Measurements from ENCODE around the gene CCDC38. TPM values are rescaled to one million over a fixed set of nuclear protein-coding genes. Genes with fewer than 3 reads are reported as not detected.
A peak's percentile ranks its signal among the peaks of the same experiment; 100 is the strongest.

The CCDC38 gene
- total RNA-seq, 1 donor from 2014 or later, result not detected

GRCh38 chr12:95858451-95859343, 83.7 kb downstream of the CCDC38 start, which contains the start of gene SNRPF:
TSS of gene SNRPF (plus strand) at chr12:95858952. CDS start at chr12:95859074, 122 bp downstream.
- peaks cover 1% of the 10 kb centered on the region for H3K27me3 Mint-ChIP-seq (ENCODE audit: unreplicated experiment)
- TF ChIP-seq CTCF (IDR thresholded peaks at IDR 0.05; ENCODE audit: partially characterized antibody, unreplicated experiment), result no peak
- H3K4me3 Mint-ChIP-seq (ENCODE audit: unreplicated experiment), result no peak within 1 kb of the TSS
- H3K4me1 Mint-ChIP-seq (ENCODE audit: low read depth, unreplicated experiment), result peaks cover 3% of the 10 kb centered on the region
- H3K9me3 Mint-ChIP-seq (ENCODE audit: unreplicated experiment), result peaks cover 2% of the 10 kb centered on the region
- peak; percentile 93 for DNase-seq
- no peaks in the 10 kb centered on the region for H3K36me3 Mint-ChIP-seq (ENCODE audit: unreplicated experiment)
- peak within 1 kb of the TSS; percentile 3 for H3K27ac Mint-ChIP-seq (ENCODE audit: unreplicated experiment)

- Mint-ChIP-seq H3K27me3 (ENCODE audit: unreplicated experiment) (peaks cover 1% of the 10 kb centered on the region), H3K4me1 (ENCODE audit: low read depth, unreplicated experiment) (peaks cover 3% of the 10 kb centered on the region), H3K36me3 (ENCODE audit: unreplicated experiment) (no peaks in the 10 kb centered on the region), H3K27ac (ENCODE audit: unreplicated experiment) (peak overlapping the region; percentile 3), H3K4me3 (ENCODE audit: unreplicated experiment) (no peak overlapping the region), H3K9me3 (ENCODE audit: unreplicated experiment) (peaks cover 2% of the 10 kb centered on the region)
- DNase-seq, result no peak
- TF ChIP-seq CTCF (IDR thresholded peaks at IDR 0.05; ENCODE audit: partially characterized antibody, unreplicated experiment), result no peak
Observed at GRCh38 chr12:95857799-95858198, 84.6 kb downstream of the CCDC38 start.

DNA sequence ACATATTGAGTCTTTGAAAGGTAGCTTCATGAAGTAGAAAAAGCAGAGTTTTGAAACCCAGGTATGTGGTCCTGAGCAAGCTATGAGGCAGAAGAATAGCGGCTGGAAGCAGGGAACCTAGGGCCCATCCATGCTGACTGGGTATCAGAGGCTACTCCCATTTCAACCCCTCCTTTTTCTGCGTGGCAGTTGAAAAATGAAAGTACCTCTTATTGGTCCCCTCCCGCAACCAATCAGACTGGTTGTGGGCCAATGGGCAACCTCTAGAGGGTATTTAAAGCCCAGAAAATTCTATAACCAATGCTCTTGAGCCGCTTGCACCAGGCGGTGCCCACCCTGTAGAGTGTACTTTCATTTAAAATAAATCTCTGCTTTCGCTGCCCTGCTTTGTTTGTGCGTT, 85.3 kb downstream of the CCDC38 start:
- H3K27me3 Mint-ChIP-seq (ENCODE audit: unreplicated experiment), result peaks cover 3% of the 10 kb centered on the region
- no peak for DNase-seq
- H3K4me1 Mint-ChIP-seq (ENCODE audit: low read depth, unreplicated experiment), result peaks cover 3% of the 10 kb centered on the region
- peaks cover 2% of the 10 kb centered on the region for H3K9me3 Mint-ChIP-seq (ENCODE audit: unreplicated experiment)
- no peak overlapping the region for H3K27ac Mint-ChIP-seq (ENCODE audit: unreplicated experiment)
- H3K36me3 Mint-ChIP-seq (ENCODE audit: unreplicated experiment), result no peaks in the 10 kb centered on the region
- TF ChIP-seq CTCF (IDR thresholded peaks at IDR 0.05; ENCODE audit: partially characterized antibody, unreplicated experiment), result no peak
- no peak overlapping the region for H3K4me3 Mint-ChIP-seq (ENCODE audit: unreplicated experiment)

DNA sequence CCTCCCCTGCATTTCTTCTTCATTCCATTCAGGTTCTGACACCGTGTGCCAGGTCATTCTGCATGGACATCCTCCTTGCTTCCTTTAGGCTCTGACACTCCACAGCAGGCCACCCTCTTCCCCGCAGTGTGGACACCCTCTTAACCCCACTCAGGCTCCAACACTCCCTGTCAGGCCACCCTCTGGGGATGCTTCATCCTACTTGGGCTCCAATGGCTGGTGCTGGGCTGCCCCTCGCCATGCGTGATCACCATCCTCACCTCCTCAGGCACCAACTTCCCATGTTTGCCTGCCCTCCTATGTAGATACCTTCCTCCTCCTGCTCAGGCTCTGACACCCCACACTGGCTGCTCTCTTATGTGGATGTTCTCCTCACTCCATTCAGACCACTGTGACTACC, 90.3 kb downstream of the CCDC38 start:
- Mint-ChIP-seq H3K9me3 (ENCODE audit: unreplicated experiment) (no peaks in the 10 kb centered on the region), H3K4me3 (ENCODE audit: unreplicated experiment) (no peak overlapping the region), H3K36me3 (ENCODE audit: unreplicated experiment) (no peaks in the 10 kb centered on the region), H3K4me1 (ENCODE audit: low read depth, unreplicated experiment) (no peaks in the 10 kb centered on the region), H3K27me3 (ENCODE audit: unreplicated experiment) (peaks cover 2% of the 10 kb centered on the region), H3K27ac (ENCODE audit: unreplicated experiment) (no peak overlapping the region)
- TF ChIP-seq CTCF (IDR thresholded peaks at IDR 0.05; ENCODE audit: partially characterized antibody, unreplicated experiment), result no peak
- no peak for DNase-seq

DNA sequence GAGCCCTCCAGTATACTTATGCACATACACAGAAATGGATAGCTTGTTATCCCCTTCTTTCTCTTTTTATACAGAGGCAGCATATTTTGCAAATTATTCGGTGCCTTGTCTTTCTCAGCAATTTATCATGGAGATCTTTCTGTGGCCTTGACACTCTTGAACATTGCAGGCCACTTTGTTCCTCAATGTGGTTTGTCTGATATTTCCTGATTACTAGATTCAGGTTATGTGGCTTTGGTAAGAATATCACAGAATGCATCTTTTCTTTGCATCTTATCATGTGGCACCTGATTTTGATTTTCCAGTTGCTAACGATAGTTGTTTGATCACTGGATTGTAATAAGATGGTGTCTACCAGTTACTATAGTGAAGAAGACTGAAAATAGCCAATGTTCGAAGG, 90.8 kb downstream of the CCDC38 start:
- Mint-ChIP-seq H3K27me3 (ENCODE audit: unreplicated experiment) (peaks cover 2% of the 10 kb centered on the region), H3K9me3 (ENCODE audit: unreplicated experiment) (no peaks in the 10 kb centered on the region), H3K36me3 (ENCODE audit: unreplicated experiment) (no peaks in the 10 kb centered on the region), H3K27ac (ENCODE audit: unreplicated experiment) (no peak overlapping the region), H3K4me3 (ENCODE audit: unreplicated experiment) (no peak overlapping the region), H3K4me1 (ENCODE audit: low read depth, unreplicated experiment) (no peaks in the 10 kb centered on the region)
- no peak for TF ChIP-seq CTCF (IDR thresholded peaks at IDR 0.05; ENCODE audit: partially characterized antibody, unreplicated experiment)
- no peak for DNase-seq

Data from glutamatergic neuron (in vitro differentiated cells).